Upper lobe of left lung (tissue), 4 donors: Measurements from ENCODE around the gene RIPK3.

Experiments
- EP300 ChIP-seq, 4 donors: sonication (generic); formaldehyde crosslinking; IDR thresholded peaks; one replicate each; pipeline ENCODE4 v1.5.1; 2017; ENCODE audit warnings: antibody characterized with exemption in 4 of 4, control low read depth in 2 of 4
- POLR2A ChIP-seq, 4 donors: fragments of 450-650 bp; IDR thresholded peaks; one replicate each; pipeline ENCODE4 v1.5.1; 2016 to 2017; ENCODE audit warnings: antibody characterized with exemption in 4 of 4, mild to moderate bottlenecking in 2 of 4
- POLR2AphosphoS5 ChIP-seq, 2 donors: sonication (generic); formaldehyde crosslinking; IDR thresholded peaks; one replicate each; pipeline ENCODE4 v1.5.1; 2017; ENCODE audit warnings: antibody characterized with exemption in 2 of 2
- TF ChIP-seq, protein P1 (sequence below), 6 experiments: fragments of 450-650 bp in 4 of 6; fragments of 200-600 bp in 2 of 6; sonication (generic) in 2 of 6; IDR thresholded peaks; one replicate each; pipeline ENCODE4 v1.5.1; 2016 to 2019; ENCODE audit warnings: antibody characterized with exemption in 6 of 6

DNA sequence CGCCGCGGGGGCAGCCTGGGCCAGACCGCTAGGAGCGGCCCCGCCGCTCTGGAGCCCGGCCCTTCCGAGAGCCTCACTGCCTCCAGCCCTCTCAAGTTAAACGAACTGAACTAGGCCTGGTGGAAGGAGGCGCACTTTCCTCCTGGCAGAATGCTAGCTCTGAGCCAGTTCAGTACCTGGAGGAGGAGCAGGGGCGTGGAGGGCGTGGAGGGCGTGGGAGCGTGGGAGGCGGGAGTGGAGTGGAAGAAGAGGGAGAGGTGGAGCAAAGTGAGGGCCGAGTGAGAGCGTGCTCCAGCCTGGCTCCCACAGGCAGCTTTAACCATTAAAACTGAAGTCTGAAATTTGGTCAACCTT lies 23.2 kb downstream of the RIPK3 start:
- TF ChIP-seq, protein P1, sequence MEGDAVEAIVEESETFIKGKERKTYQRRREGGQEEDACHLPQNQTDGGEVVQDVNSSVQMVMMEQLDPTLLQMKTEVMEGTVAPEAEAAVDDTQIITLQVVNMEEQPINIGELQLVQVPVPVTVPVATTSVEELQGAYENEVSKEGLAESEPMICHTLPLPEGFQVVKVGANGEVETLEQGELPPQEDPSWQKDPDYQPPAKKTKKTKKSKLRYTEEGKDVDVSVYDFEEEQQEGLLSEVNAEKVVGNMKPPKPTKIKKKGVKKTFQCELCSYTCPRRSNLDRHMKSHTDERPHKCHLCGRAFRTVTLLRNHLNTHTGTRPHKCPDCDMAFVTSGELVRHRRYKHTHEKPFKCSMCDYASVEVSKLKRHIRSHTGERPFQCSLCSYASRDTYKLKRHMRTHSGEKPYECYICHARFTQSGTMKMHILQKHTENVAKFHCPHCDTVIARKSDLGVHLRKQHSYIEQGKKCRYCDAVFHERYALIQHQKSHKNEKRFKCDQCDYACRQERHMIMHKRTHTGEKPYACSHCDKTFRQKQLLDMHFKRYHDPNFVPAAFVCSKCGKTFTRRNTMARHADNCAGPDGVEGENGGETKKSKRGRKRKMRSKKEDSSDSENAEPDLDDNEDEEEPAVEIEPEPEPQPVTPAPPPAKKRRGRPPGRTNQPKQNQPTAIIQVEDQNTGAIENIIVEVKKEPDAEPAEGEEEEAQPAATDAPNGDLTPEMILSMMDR (IDR thresholded peaks at IDR 0.05) = no peak
- no peak for TF ChIP-seq POLR2A (IDR thresholded peaks at IDR 0.05)
- TF ChIP-seq POLR2AphosphoS5 (IDR thresholded peaks at IDR 0.05) = no peak
- TF ChIP-seq EP300 (IDR thresholded peaks at IDR 0.05) = no peak
